SK-N-SH treated with all-trans-retinoic acid at 6 μM for 48 hours (cell line): ENCODE results near the gene EPHA4.

Source experiments
- ARNTL ChIP-seq: fragments of 450-650 bp; formaldehyde crosslinking; IDR thresholded peaks from 2 replicates; pipeline ENCODE4 v1.5.0; 2020; ENCODE audit warnings: low read depth, mild to moderate bottlenecking, moderate library complexity, borderline replicate concordance
- CREB5 ChIP-seq: fragments of 250-450 bp; sonication (Bioruptor Pico); IDR thresholded peaks from 2 replicates; pipeline ENCODE4 v1.5.1; 2020; ENCODE audit warnings: low read depth, mild to moderate bottlenecking, moderate library complexity
- GLIS3 ChIP-seq: fragments of 250-450 bp; sonication (Bioruptor Pico); IDR thresholded peaks from 2 replicates; pipeline ENCODE4 v1.5.0; 2020; ENCODE audit warnings: mild to moderate bottlenecking, moderate library complexity
- ISL1 ChIP-seq: fragments of 250-450 bp; sonication (Bioruptor Pico); IDR thresholded peaks from 2 replicates; pipeline ENCODE4 v2.1.2; 2022; ENCODE audit warnings: mild to moderate bottlenecking, moderate library complexity
- OSR1 ChIP-seq: fragments of 250-450 bp; sonication (Bioruptor Pico); IDR thresholded peaks from 2 replicates; pipeline ENCODE4 v1.8.0; 2022; ENCODE audit warnings: moderate library complexity, mild to moderate bottlenecking, inconsistent platforms
- PATZ1 ChIP-seq: fragments of 250-450 bp; sonication (Bioruptor Pico); IDR thresholded peaks from 2 replicates; pipeline ENCODE4 v1.8.0; 2020; ENCODE audit warnings: mild to moderate bottlenecking, moderate library complexity, borderline replicate concordance
- POU6F1 ChIP-seq: fragments of 250-450 bp; sonication (Bioruptor Pico); IDR thresholded peaks from 2 replicates; pipeline ENCODE4 v1.8.0; 2021; ENCODE audit warnings: low read depth, mild to moderate bottlenecking, moderate library complexity, borderline replicate concordance
- RARB ChIP-seq: fragments of 250-450 bp; sonication (Bioruptor Pico); IDR thresholded peaks from 2 replicates; pipeline ENCODE4 v1.8.0; 2021; ENCODE audit warnings: mild to moderate bottlenecking, moderate library complexity
- TCF4 ChIP-seq: fragments of 250-450 bp; sonication (Bioruptor Pico); IDR thresholded peaks from 2 replicates; pipeline ENCODE4 v1.8.0; 2021; ENCODE audit warnings: mild to moderate bottlenecking, moderate library complexity, borderline replicate concordance
- ZC3H10 ChIP-seq: fragments of 250-450 bp; sonication (Bioruptor Pico); IDR thresholded peaks from 2 replicates; pipeline ENCODE4 v1.5.1; 2021; ENCODE audit warnings: mild to moderate bottlenecking, moderate library complexity
- ZFP3 ChIP-seq: fragments of 250-450 bp; sonication (Bioruptor Pico); IDR thresholded peaks from 2 replicates; pipeline ENCODE4 v1.5.0; 2020; ENCODE audit warnings: mild to moderate bottlenecking, moderate library complexity
- ZNF70 ChIP-seq: fragments of 450-650 bp; formaldehyde crosslinking; IDR thresholded peaks from 2 replicates; pipeline ENCODE4 v1.5.0; 2020; ENCODE audit warnings: mild to moderate bottlenecking, moderate library complexity

GRCh38 chr2:221554769-221555493 is 17.2 kb downstream of the EPHA4 start:
- TF ChIP-seq TCF4 (no peak), POU6F1 (CRISPR knock-in tag) (no peak), CREB5 (CRISPR knock-in tag) (no peak), ARNTL (no peak), RARB (CRISPR knock-in tag) (no peak), PATZ1 (no peak), GLIS3 (CRISPR knock-in tag) (no peak), ISL1 (CRISPR knock-in tag) (no peak), ZC3H10 (CRISPR knock-in tag) (no peak), ZFP3 (no peak), OSR1 (CRISPR knock-in tag) (no peak), ZNF70 (CRISPR knock-in tag) (no peak)
